ENCODE results near the gene RPA1. TPM values are rescaled to one million over a fixed set of nuclear protein-coding genes. Genes with fewer than 3 reads are reported as not detected.

The RPA1 gene
- total and polyA plus RNA-seq, 9 donors, result 20.7 to 137 (median 112) TPM

DNA sequence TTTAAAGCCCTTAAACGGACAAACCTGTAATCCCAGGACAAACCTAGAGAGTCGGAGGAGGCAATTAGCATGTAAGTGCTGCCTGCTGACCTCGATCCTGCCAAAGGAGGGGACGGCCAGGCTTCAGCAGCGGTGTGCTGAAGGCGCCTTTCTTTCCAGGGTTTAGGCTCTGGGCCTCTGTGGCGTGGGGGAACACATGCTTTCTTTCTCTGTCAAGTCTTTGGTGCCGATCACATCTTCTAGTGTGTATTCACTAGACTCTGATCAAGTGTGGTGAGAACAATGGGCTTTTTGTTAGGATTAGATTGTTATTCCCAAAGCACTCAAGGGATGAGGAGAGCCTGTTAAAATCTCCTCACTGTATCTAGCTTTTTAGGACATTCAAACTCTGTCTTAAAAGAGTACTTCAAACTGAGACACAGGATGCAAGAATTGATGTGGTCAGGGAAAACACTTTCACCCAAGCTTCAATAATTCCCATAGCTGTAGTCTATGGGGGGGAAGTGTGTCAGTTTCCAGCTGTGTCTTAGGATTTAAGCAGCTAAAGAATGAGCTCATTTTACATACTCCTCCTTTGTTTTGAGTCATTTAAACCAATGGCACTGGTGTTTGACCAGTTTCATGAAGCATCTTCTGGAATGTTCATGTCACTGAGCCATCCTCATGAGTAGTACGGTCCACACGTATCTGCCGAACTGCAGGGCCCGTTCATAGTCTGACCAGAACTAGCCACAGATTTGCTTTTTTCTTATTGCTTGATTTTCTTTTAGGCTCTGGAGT, 51.2 kb downstream of the RPA1 start:
- intact Hi-C loops (cut with DNase I), result no loop called here
- whole genome bisulfite sequencing, 3 donors, result 75 to 84% (median 76%) methylated on average over 12 of the region's 12 CpGs
- DNase-seq, result no peak
- no peaks in the 10 kb centered on the region for H3K9me3 ChIP-seq
- H3K4me1 ChIP-seq (ENCODE audit: insufficient read depth), result no peaks in the 10 kb centered on the region
- no peak overlapping the region for H3K4me3 ChIP-seq
- no peaks in the 10 kb centered on the region for H3K27me3 ChIP-seq
- TF ChIP-seq POLR2A (IDR thresholded peaks at IDR 0.05) (no peak), EP300 (IDR thresholded peaks at IDR 0.05) (no peak)
- TF ChIP-seq, protein P1, sequence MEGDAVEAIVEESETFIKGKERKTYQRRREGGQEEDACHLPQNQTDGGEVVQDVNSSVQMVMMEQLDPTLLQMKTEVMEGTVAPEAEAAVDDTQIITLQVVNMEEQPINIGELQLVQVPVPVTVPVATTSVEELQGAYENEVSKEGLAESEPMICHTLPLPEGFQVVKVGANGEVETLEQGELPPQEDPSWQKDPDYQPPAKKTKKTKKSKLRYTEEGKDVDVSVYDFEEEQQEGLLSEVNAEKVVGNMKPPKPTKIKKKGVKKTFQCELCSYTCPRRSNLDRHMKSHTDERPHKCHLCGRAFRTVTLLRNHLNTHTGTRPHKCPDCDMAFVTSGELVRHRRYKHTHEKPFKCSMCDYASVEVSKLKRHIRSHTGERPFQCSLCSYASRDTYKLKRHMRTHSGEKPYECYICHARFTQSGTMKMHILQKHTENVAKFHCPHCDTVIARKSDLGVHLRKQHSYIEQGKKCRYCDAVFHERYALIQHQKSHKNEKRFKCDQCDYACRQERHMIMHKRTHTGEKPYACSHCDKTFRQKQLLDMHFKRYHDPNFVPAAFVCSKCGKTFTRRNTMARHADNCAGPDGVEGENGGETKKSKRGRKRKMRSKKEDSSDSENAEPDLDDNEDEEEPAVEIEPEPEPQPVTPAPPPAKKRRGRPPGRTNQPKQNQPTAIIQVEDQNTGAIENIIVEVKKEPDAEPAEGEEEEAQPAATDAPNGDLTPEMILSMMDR (IDR thresholded peaks at IDR 0.05), result no peak
- no peaks in the 10 kb centered on the region for H3K36me3 ChIP-seq
- no peak overlapping the region for H3K27ac ChIP-seq

DNA sequence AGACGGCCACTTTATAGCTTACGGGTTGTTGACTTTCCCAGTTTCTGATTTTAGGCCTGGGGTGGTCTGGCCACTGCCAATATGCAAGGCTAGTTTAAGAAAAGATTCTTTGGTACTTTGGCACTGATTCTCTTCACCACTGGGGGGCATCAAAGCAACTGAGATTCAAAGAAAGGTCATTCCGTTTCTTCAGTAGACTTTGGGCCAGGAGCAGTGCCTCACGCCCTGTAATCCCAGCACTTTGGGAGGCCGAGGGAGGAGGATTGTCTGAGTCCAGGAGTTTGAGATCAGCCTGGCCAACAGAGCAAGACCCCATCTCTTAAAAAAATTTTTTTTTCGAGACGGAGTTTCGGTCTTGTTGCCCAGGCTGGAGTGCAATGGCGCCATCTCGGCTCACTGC, 53.0 kb downstream of the RPA1 start:
- Histone ChIP-seq H3K4me3 (no peak overlapping the region), H3K27me3 (no peaks in the 10 kb centered on the region), H3K4me1 (ENCODE audit: insufficient read depth) (no peaks in the 10 kb centered on the region), H3K27ac (no peak overlapping the region), H3K9me3 (no peaks in the 10 kb centered on the region), H3K36me3 (no peaks in the 10 kb centered on the region)
- 76 to 84% (median 78%) methylated on average over 10 of the region's 10 CpGs for WGBS, 3 donors
- intact Hi-C loops (cut with DNase I), result no loop called here
- TF ChIP-seq, protein P1 (IDR thresholded peaks at IDR 0.05), result peak in 2 of 3 donors; percentile 13 to 16
- no peak for TF ChIP-seq EP300 (IDR thresholded peaks at IDR 0.05)
- TF ChIP-seq POLR2A (IDR thresholded peaks at IDR 0.05), result no peak
- DNase-seq, result no peak

GRCh38 chr17:1883536-1883935, 53.7 kb downstream of the RPA1 start:
- Histone ChIP-seq H3K4me3 (no peak overlapping the region), H3K36me3 (no peaks in the 10 kb centered on the region), H3K27me3 (no peaks in the 10 kb centered on the region), H3K9me3 (no peaks in the 10 kb centered on the region), H3K4me1 (ENCODE audit: insufficient read depth) (no peaks in the 10 kb centered on the region), H3K27ac (no peak overlapping the region)
- 94 to 96% (median 95%) methylated on average over 16 of the region's 16 CpGs for WGBS, 3 donors
- no peak for TF ChIP-seq POLR2A (IDR thresholded peaks at IDR 0.05)
- TF ChIP-seq EP300 (IDR thresholded peaks at IDR 0.05), result no peak
- TF ChIP-seq, protein P1 (IDR thresholded peaks at IDR 0.05), result no peak
- no peak for DNase-seq
- intact Hi-C loops (cut with DNase I), result no loop called here

DNA sequence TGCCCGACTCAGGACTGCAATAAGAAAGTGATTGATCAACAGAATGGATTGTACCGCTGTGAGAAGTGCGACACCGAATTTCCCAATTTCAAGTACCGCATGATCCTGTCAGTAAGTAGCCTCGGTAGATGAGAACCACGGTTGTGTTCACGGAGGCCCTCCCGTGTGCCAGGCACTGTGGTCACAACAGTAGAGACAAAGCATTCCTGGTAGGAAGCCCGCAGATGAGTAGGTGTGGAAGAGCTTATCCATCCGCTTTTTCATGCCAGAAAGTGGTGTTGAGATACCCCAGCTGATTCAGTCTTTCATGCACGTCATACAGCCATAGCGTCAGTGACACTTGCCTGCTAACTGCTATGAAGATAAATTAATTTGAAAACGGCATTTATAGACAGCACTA, 58.9 kb downstream of the RPA1 start:
- H3K4me3 ChIP-seq, result no peak overlapping the region
- H3K9me3 ChIP-seq, result no peaks in the 10 kb centered on the region
- 90 to 94% (median 90%) methylated on average over 14 of the region's 14 CpGs for WGBS, 3 donors
- no peaks in the 10 kb centered on the region for H3K4me1 ChIP-seq (ENCODE audit: insufficient read depth)
- H3K27me3 ChIP-seq, result no peaks in the 10 kb centered on the region
- no peak for DNase-seq
- H3K36me3 ChIP-seq, result no peaks in the 10 kb centered on the region
- H3K27ac ChIP-seq, result no peak overlapping the region
- TF ChIP-seq, protein P1 (IDR thresholded peaks at IDR 0.05), result no peak
- TF ChIP-seq POLR2A (IDR thresholded peaks at IDR 0.05) (no peak), EP300 (IDR thresholded peaks at IDR 0.05) (no peak)
- intact Hi-C loops (cut with DNase I), result no loop called here
